Measurements from ENCODE around the gene HIVEP3. TPM values are rescaled to one million over a fixed set of nuclear protein-coding genes. Genes with fewer than 3 reads are reported as not detected.

Gene HIVEP3
- total and polyA plus RNA-seq, 3 donors from 2014 or later, result 4.8 to 7.3 (median 7.2) TPM

DNA sequence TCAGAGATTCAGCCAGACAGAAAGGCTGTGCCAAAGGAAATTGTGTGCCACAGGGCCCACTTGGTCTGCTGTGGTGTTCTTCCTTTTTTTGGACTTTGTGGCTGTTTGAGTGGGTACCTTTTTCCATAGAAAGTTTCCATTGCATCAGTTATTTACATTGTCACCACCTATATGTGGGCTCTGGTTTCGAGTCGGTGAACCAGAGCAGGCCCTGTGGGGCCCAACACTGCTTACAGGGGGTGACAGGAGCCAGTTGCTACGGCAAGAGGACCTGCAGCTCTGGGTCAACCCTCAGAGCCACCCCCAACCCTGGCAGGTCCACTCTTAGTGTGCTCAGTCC lies 277.3 kb downstream of the HIVEP3 start:
- intact Hi-C loops (cut with DNase I; ENCODE audit: low total_unique reads), result no loop called here
- no peak for DNase-seq
- WGBS, 2 donors, result 83 to 86% methylated on average over 3 of the region's 3 CpGs

DNA sequence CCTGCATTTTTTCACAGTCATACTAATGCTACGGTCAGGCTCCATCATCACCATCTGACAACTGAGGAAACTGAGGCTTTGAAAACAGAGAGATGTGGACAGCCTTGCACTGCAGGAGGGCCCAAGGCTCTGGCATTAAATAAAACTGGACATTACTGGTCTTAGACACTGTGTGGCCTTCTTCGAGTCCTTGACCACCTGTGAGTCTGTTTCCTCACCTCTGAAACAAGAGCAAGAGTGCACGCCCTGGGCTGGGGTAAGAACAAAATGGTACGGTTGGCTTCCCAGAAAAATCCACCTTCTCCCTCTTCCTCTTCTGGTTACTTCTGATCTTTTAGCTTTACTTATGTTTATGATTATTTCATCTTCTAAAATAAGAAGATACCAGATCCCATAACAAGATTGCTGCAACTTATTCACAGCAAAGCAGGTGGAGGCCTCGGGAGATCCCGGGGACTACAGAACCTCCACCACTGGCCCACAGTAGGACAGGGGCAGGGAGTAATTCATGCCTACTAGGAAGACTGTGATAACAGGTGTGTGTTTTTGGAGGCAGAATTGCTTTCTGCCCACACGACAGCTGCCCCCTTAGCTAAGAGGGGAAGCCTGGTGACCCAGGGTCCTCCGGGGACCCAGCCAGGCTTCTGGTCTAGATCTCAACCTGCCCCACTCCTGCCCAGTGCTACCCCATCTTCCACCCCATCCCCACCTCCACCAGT lies 277.8 kb downstream of the HIVEP3 start:
- no peak overlapping the region for H3K27ac ChIP-seq
- H3K9me3 ChIP-seq, result no peaks in the 10 kb centered on the region
- intact Hi-C loops (cut with DNase I; ENCODE audit: low total_unique reads), result no loop called here
- H3K4me1 ChIP-seq, result no peaks in the 10 kb centered on the region
- no peaks in the 10 kb centered on the region for H3K27me3 ChIP-seq
- 97 to 98% methylated on average over 8 of the region's 8 CpGs for WGBS, 2 donors
- no peak for DNase-seq
- H3K36me3 ChIP-seq (ENCODE audit: low read depth, missing control alignments), result no peaks in the 10 kb centered on the region
- H3K4me3 ChIP-seq, result no peak overlapping the region
- TF ChIP-seq, protein P1, sequence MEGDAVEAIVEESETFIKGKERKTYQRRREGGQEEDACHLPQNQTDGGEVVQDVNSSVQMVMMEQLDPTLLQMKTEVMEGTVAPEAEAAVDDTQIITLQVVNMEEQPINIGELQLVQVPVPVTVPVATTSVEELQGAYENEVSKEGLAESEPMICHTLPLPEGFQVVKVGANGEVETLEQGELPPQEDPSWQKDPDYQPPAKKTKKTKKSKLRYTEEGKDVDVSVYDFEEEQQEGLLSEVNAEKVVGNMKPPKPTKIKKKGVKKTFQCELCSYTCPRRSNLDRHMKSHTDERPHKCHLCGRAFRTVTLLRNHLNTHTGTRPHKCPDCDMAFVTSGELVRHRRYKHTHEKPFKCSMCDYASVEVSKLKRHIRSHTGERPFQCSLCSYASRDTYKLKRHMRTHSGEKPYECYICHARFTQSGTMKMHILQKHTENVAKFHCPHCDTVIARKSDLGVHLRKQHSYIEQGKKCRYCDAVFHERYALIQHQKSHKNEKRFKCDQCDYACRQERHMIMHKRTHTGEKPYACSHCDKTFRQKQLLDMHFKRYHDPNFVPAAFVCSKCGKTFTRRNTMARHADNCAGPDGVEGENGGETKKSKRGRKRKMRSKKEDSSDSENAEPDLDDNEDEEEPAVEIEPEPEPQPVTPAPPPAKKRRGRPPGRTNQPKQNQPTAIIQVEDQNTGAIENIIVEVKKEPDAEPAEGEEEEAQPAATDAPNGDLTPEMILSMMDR (IDR thresholded peaks at IDR 0.05), result no peak
- TF ChIP-seq POLR2A (IDR thresholded peaks at IDR 0.05), result no peak

More for the DNA sequence above, 277.3 kb downstream of the HIVEP3 start:
- Histone ChIP-seq H3K9me3 (no peaks in the 10 kb centered on the region), H3K4me1 (no peaks in the 10 kb centered on the region), H3K27me3 (no peaks in the 10 kb centered on the region), H3K4me3 (no peak overlapping the region), H3K36me3 (ENCODE audit: low read depth, missing control alignments) (no peaks in the 10 kb centered on the region), H3K27ac (no peak overlapping the region)
- TF ChIP-seq, protein P1 (IDR thresholded peaks at IDR 0.05), result no peak
- no peak for TF ChIP-seq POLR2A (IDR thresholded peaks at IDR 0.05)

DNA sequence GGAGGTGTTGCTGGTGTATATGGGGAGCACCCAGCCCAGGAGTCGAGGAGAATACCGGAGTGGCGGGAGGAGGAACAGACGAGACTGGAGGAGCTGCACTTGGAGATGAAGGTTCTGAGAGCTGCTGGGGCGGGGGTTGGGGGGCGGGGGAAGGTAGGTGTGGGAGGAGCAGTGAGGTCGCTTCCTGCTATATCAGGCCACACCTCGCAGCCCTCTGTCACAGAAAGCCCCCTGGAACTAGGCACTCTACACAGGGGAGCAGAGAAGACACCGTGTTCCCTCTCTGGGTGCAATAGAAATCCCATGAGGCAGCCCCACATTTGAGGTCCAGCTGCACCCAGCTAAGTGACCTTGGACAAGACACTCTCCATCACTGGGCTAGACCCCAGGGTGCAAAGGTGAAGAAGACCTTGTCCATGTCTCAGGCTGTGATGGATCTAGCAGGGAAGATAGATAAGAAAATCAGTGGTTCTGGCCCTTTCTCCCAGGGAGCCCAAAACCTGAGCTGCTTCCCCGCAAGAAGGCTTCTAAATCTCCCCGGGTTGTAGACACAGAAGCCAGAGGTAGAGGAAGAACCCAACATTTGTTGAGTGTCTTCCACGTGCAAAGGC lies 278.5 kb downstream of the HIVEP3 start:
- H3K27ac ChIP-seq, result no peak overlapping the region
- H3K36me3 ChIP-seq (ENCODE audit: low read depth, missing control alignments), result no peaks in the 10 kb centered on the region
- no peak overlapping the region for H3K4me3 ChIP-seq
- no peak for TF ChIP-seq POLR2A (IDR thresholded peaks at IDR 0.05)
- TF ChIP-seq, protein P1 (IDR thresholded peaks at IDR 0.05), result no peak
- DNase-seq, result no peak
- no peaks in the 10 kb centered on the region for H3K9me3 ChIP-seq
- H3K4me1 ChIP-seq, result no peaks in the 10 kb centered on the region
- no peaks in the 10 kb centered on the region for H3K27me3 ChIP-seq
- intact Hi-C loops (cut with DNase I; ENCODE audit: low total_unique reads), result no loop called here
- WGBS, 2 donors, result 82 to 88% methylated on average over 10 to 12 of the region's 12 CpGs

DNA sequence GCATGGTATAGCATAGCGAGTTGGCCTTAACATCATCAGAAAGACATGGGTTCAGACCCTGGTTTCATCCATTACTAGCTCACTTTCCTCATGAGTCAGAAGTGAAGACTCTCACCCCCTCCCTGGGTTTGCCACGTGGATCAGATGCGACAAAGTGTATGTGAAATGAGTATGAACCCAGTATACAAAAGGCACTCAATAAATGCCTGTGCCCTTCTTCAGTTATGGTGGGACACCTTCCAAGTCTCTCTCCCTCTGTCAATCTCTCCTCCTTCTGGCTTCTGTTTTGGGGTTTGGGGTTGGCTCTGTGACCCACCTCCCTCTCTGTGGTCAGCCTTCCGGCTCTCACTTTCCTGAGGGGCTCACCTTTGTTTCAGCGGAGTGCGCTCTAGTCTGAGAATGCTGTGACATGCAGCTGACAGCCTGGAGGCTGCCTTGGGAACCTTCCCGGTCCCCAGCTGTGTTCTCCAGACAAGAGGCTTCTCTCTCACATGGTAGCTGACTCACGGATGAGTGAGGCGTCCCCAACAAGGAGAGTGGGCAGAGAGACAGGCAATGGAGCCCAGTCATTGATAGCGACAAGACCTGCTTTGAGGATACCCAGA lies 279.3 kb downstream of the HIVEP3 start:
- 86 to 92% methylated on average over 10 of the region's 10 CpGs for WGBS, 2 donors
- no peak overlapping the region for H3K4me3 ChIP-seq
- TF ChIP-seq POLR2A (IDR thresholded peaks at IDR 0.05), result no peak
- TF ChIP-seq, protein P1 (IDR thresholded peaks at IDR 0.05), result no peak
- no peak for DNase-seq
- H3K27me3 ChIP-seq, result no peaks in the 10 kb centered on the region
- no peaks in the 10 kb centered on the region for H3K4me1 ChIP-seq
- intact Hi-C loops (cut with DNase I; ENCODE audit: low total_unique reads), result no loop called here
- no peak overlapping the region for H3K27ac ChIP-seq
- no peaks in the 10 kb centered on the region for H3K36me3 ChIP-seq (ENCODE audit: low read depth, missing control alignments)
- H3K9me3 ChIP-seq, result no peaks in the 10 kb centered on the region
